IMR-90 (cell line): ENCODE measurements around the gene CNPY1. TPM values are rescaled to one million over a fixed set of nuclear protein-coding genes. Genes with fewer than 3 reads are reported as not detected.

Experiments used
- ATAC-seq: fragments of 200-7000 bp; cut with Tn5 transposase; 2 replicates; pipeline ENCODE4 v1.9.1; 2020; ENCODE audit warnings: low read depth, mild to moderate bottlenecking, moderate library complexity
- BruUV-seq: library from RNA; stranded (reverse); fragments of 400-500 nt; replicated peaks from 2 replicates; lab custom pipeline; 2021; lab: Mats Ljungman, UMichigan
- CTCF ChIA-PET: fragments of 300-600 bp; formaldehyde crosslinking; extraction: SDS; loops from one replicate; lab custom pipeline; 2021; ENCODE audit warnings: antibody characterized with exemption; lab: Yijun Ruan, JAX
- POLR2A ChIA-PET: fragments of 300-600 bp; sonication (Branson Sonifier 250); formaldehyde crosslinking; loops from one replicate; lab custom pipeline; 2022; ENCODE audit warnings: antibody characterized with exemption; ENCODE audit not compliant: unreplicated experiment; lab: Charles Lee
- DNase-seq: peaks from one replicate; pipeline ENCODE4 v3.0.0; 2013
- H2AFZ ChIP-seq: replicated peaks from 2 replicates; pipeline ENCODE3; 2013; ENCODE audit warnings: low read length, mild to moderate bottlenecking; ENCODE audit not compliant: poor library complexity
- H2AK5ac ChIP-seq: 2 replicates; pipeline ENCODE4 v1.6.1; 2013; ENCODE audit warnings: low read depth, low read length, inconsistent platforms
- H2AK9ac ChIP-seq: replicated peaks from 2 replicates; pipeline ENCODE3; 2013; ENCODE audit warnings: mild to moderate bottlenecking, low read depth, low read length, moderate library complexity; ENCODE audit not compliant: poor library complexity
- H2BK120ac ChIP-seq: 2 replicates; pipeline ENCODE4 v1.6.1; 2013; ENCODE audit warnings: low read depth, low read length, inconsistent platforms
- H2BK15ac ChIP-seq: 3 replicates; pipeline ENCODE4 v1.6.1; 2013; ENCODE audit warnings: low read depth, low read length, inconsistent platforms
- H2BK20ac ChIP-seq: 2 replicates; pipeline ENCODE4 v1.6.1; 2013; ENCODE audit warnings: low read depth, mild to moderate bottlenecking, inconsistent platforms, low read length, moderate library complexity
- H2BK5ac ChIP-seq: 2 replicates; pipeline ENCODE4 v1.6.1; 2013; ENCODE audit warnings: mild to moderate bottlenecking, low read depth, low read length, inconsistent platforms; ENCODE audit not compliant: poor library complexity, severe bottlenecking
- H3K14ac ChIP-seq: replicated peaks from 2 replicates; pipeline ENCODE4 v1.6.1; 2013; ENCODE audit warnings: low read depth, low read length, inconsistent platforms
- H3K18ac ChIP-seq: 2 replicates; pipeline ENCODE4 v1.6.1; 2013; ENCODE audit warnings: low read depth, low read length, control low read depth
- H3K23ac ChIP-seq: 2 replicates; pipeline ENCODE4 v1.6.1; 2013; ENCODE audit warnings: low read depth, low read length, inconsistent platforms
- H3K27ac ChIP-seq: 2 replicates; pipeline ENCODE4 v1.5.1; 2013; ENCODE audit warnings: mild to moderate bottlenecking, control low read depth, low read length; ENCODE audit not compliant: insufficient read depth
- H3K27me3 ChIP-seq: 2 replicates; pipeline ENCODE4 v1.6.1; 2013; ENCODE audit warnings: low read length; ENCODE audit not compliant: control insufficient read depth, insufficient read depth
- H3K36me3 ChIP-seq: 2 replicates; pipeline ENCODE4 v1.6.1; 2013; ENCODE audit warnings: low read length, mixed read lengths; ENCODE audit not compliant: control insufficient read depth, insufficient read depth
- H3K4ac ChIP-seq: 2 replicates; pipeline ENCODE4 v1.6.1; 2013; ENCODE audit warnings: low read depth, low read length, inconsistent platforms
- H3K4me1 ChIP-seq: 2 replicates; pipeline ENCODE4 v1.6.1; 2013; ENCODE audit warnings: low read length, mixed read lengths; ENCODE audit not compliant: control insufficient read depth, insufficient read depth
- H3K4me2 ChIP-seq: 2 replicates; pipeline ENCODE4 v1.6.1; 2013; ENCODE audit warnings: low read depth, mild to moderate bottlenecking, control low read depth, low read length, moderate library complexity
- H3K4me3 ChIP-seq: 2 replicates; pipeline ENCODE4 v1.5.1; 2013; ENCODE audit warnings: low read depth, mild to moderate bottlenecking, control low read depth, low read length, moderate library complexity; ENCODE audit not compliant: insufficient read depth
- H3K56ac ChIP-seq: 2 replicates; pipeline ENCODE4 v1.6.1; 2013; ENCODE audit warnings: low read length, inconsistent platforms; ENCODE audit not compliant: insufficient read depth; ENCODE audit errors: extremely low read depth
- H3K79me1 ChIP-seq, 2 experiments: 2 replicates each; pipeline ENCODE4 v1.6.1; 2013; ENCODE audit warnings: low read length in 2 of 2, inconsistent platforms in 1 of 2, low read depth in 1 of 2
- H3K9ac ChIP-seq: 2 replicates; pipeline ENCODE4 v1.6.1; 2013; ENCODE audit warnings: low read depth, low read length, control low read depth
- H3K9me1 ChIP-seq: 2 replicates; pipeline ENCODE4 v1.6.1; 2013; ENCODE audit warnings: low read length, inconsistent platforms; ENCODE audit not compliant: insufficient read depth
- H3K9me3 ChIP-seq: 2 replicates; pipeline ENCODE4 v1.6.1; 2013; ENCODE audit warnings: low read length; ENCODE audit not compliant: control insufficient read depth, insufficient read depth
- H4K20me1 ChIP-seq: 2 replicates; pipeline ENCODE4 v1.6.1; 2013; ENCODE audit warnings: low read length, inconsistent platforms; ENCODE audit not compliant: insufficient read depth
- H4K5ac ChIP-seq: 2 replicates; pipeline ENCODE4 v1.6.1; 2013; ENCODE audit warnings: mild to moderate bottlenecking, low read depth, low read length, control low read depth
- H4K8ac ChIP-seq, 2 experiments: 2 replicates each; pipeline ENCODE4 v1.6.1; 2013; ENCODE audit warnings: low read depth in 2 of 2, low read length in 2 of 2, control low read depth in 1 of 2, inconsistent platforms in 1 of 2
- H4K91ac ChIP-seq: 2 replicates; pipeline ENCODE4 v1.6.1; 2013; ENCODE audit warnings: low read depth, low read length, inconsistent platforms; ENCODE audit not compliant: insufficient read depth
- BHLHE40 ChIP-seq: fragments of 150-350 bp; IDR thresholded peaks from 2 replicates; pipeline ENCODE4 v1.6.1; 2016; ENCODE audit warnings: mild to moderate bottlenecking, low read depth, low read length
- CEBPB ChIP-seq: IDR thresholded peaks from 2 replicates; pipeline ENCODE4 v1.6.1; 2012; ENCODE audit warnings: low read depth, low read length, improper control_type of control experiment
- NFE2L2 ChIP-seq: fragments of 150-350 bp; IDR thresholded peaks from 2 replicates; pipeline ENCODE4 v1.6.1; 2016; ENCODE audit warnings: low read depth, mild to moderate bottlenecking, low read length
- RAD21 ChIP-seq: IDR thresholded peaks from 2 replicates; pipeline ENCODE4 v1.6.1; 2012; ENCODE audit warnings: low read length, improper control_type of control experiment
- WGBS, 2 experiments: methylation state at CpG; one replicate each; pipeline versions ENCODE4 v1.1.5 to v1.1.7; 2013; ENCODE audit warnings: missing lambda C conversion rate in 2 of 2; ENCODE audit not compliant: insufficient read length in 1 of 2; ENCODE audit errors: extremely low coverage in 2 of 2; 5-methylcytosine and 5-hydroxymethylcytosine counted together
- dilution Hi-C: fragments of 300-500 bp; cut with HindIII; formaldehyde crosslinking; loops from one replicate; pipeline ENCODE4 v1.14.3; 2018; ENCODE audit warnings: low sequenced_read_pairs; ENCODE audit not compliant: unreplicated experiment
- in situ Hi-C: fragments of 300-500 bp; cut with MboI; formaldehyde crosslinking; loops from 3 replicates; pipeline ENCODE4 v1.14.3; 2019; ENCODE audit warnings: low sequenced_read_pairs, inconsistent platforms, mixed read lengths
- intact Hi-C: fragments of 100-400 bp; cut with micrococcal nuclease; formaldehyde crosslinking; loops from 2 replicates; pipeline ENCODE4 v1.10.0; 2022
- polyA plus RNA-seq, 3 experiments: library from polyadenylated mRNA; depleted of rRNA; stranded (reverse); fragments of >200 nt; gene quantifications; 2 replicates each; pipeline ENCODE4 v1.2.3, GENCODE V29; 2012; ENCODE audit warnings: low replicate concordance in 1 of 3
- total RNA-seq: library from RNA; depleted of rRNA; stranded (reverse); fragments of >200 nt; gene quantifications from 2 replicates; pipeline ENCODE4 v1.2.3, GENCODE V29; 2012
- TF ChIP-seq, protein P1 (sequence below): fragments of 150-350 bp; IDR thresholded peaks from 2 replicates; pipeline ENCODE4 v1.6.1; 2016; ENCODE audit warnings: low read depth, mild to moderate bottlenecking, low read length, moderate library complexity, borderline replicate concordance
- TF ChIP-seq, protein P2 (sequence below): fragments of 150-350 bp; IDR thresholded peaks from 2 replicates; pipeline ENCODE4 v1.6.1; 2017; ENCODE audit warnings: mild to moderate bottlenecking, antibody characterized with exemption, low read length, low read depth

The CNPY1 gene
- total and polyA plus RNA-seq, 2 of the 4 experiments (the other 2 are of a cell fraction), result not detected

DNA sequence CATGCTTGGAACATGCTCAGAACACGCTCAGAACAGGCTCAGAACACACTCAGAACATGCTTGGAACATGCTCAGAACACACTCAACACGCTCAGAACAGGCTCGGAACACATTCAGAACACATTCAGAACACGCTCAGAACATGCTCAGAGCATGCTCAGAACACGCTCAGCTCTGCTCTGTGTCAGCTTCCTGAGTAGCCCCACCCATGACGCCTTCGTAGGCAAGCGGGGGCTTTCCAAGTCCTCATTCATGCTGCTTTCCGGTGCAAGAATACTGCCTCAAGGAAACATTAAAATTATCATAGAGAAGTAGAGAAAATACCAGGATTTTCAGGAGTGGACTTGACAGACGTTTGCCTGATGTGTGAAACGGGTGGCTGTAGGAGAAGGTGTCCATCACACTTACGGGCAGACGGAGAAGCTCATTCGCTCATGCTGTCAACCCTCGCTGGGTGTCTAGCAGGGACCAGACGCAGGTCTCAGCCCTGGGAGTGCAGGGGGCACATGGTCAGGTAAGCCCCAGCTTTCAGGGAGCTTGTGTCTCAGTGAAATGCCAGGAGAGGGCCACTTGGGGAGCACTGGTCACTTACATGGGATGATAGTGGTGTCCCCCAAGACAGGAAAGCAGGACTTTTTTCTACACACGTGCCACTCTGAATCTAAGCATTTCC lies 63.7 kb downstream of the CNPY1 start:
- Histone ChIP-seq H2AK5ac (no peak overlapping the region), H2AK9ac (no peak overlapping the region), H3K4me2 (no peak overlapping the region), H3K4me1 (no peaks in the 10 kb centered on the region), H3K18ac (no peak overlapping the region), H3K36me3 (no peaks in the 10 kb centered on the region), H3K27me3 (peaks cover 3% of the 10 kb centered on the region), H2BK5ac (no peak overlapping the region), H3K79me1 (no peaks in the 10 kb centered on the region), H4K91ac (no peak overlapping the region), H3K4me3 (no peak overlapping the region), H3K9me1 (no peaks in the 10 kb centered on the region), H2BK15ac (no peak overlapping the region), H4K20me1 (no peaks in the 10 kb centered on the region), H3K27ac (no peak overlapping the region), H4K8ac (no peak overlapping the region), H3K56ac (no peak overlapping the region), H2BK20ac (no peak overlapping the region), H3K23ac (no peak overlapping the region), H3K9ac (no peak overlapping the region), H3K14ac (no peak overlapping the region), H2BK120ac (no peak overlapping the region), H2AFZ (no peak overlapping the region), H3K4ac (no peak overlapping the region), H4K5ac (no peak overlapping the region), H3K9me3 (0 out of 2 replicates have a peak, but pooled peaks cover 5% of the 10 kb centered on the region)
- no peak for ATAC-seq
- dilution Hi-C loops, result no loop called here
- BruUV-seq, result no TSS peak
- 52% methylated on average over 10 of the region's 17 CpGs; no CpG with 5 or more reads in 1 of the 2 experiments for WGBS, 2 experiments
- ChIA-PET CTCF (no interaction called here), POLR2A (no interaction called here)
- intact Hi-C loops, result no loop called here
- TF ChIP-seq, protein P1, sequence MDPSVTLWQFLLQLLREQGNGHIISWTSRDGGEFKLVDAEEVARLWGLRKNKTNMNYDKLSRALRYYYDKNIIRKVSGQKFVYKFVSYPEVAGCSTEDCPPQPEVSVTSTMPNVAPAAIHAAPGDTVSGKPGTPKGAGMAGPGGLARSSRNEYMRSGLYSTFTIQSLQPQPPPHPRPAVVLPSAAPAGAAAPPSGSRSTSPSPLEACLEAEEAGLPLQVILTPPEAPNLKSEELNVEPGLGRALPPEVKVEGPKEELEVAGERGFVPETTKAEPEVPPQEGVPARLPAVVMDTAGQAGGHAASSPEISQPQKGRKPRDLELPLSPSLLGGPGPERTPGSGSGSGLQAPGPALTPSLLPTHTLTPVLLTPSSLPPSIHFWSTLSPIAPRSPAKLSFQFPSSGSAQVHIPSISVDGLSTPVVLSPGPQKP, result no peak
- TF ChIP-seq BHLHE40 (no peak), RAD21 (no peak), CEBPB (no peak), NFE2L2 (no peak)
- TF ChIP-seq, protein P2, sequence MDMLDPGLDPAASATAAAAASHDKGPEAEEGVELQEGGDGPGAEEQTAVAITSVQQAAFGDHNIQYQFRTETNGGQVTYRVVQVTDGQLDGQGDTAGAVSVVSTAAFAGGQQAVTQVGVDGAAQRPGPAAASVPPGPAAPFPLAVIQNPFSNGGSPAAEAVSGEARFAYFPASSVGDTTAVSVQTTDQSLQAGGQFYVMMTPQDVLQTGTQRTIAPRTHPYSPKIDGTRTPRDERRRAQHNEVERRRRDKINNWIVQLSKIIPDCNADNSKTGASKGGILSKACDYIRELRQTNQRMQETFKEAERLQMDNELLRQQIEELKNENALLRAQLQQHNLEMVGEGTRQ, result no peak
- in situ Hi-C loops, result no loop called here
- no peak for DNase-seq
